ENCODE results near the gene GALNTL6. TPM values are rescaled to one million over a fixed set of nuclear protein-coding genes. Genes with fewer than 3 reads are reported as not detected.
A peak's percentile ranks its signal among the peaks of the same experiment; 100 is the strongest.

Gene GALNTL6
- polyA plus RNA-seq, 1 donor (not counting 4 experiments of a cell fraction or from before 2014, with no cell fraction given) = not detected

DNA sequence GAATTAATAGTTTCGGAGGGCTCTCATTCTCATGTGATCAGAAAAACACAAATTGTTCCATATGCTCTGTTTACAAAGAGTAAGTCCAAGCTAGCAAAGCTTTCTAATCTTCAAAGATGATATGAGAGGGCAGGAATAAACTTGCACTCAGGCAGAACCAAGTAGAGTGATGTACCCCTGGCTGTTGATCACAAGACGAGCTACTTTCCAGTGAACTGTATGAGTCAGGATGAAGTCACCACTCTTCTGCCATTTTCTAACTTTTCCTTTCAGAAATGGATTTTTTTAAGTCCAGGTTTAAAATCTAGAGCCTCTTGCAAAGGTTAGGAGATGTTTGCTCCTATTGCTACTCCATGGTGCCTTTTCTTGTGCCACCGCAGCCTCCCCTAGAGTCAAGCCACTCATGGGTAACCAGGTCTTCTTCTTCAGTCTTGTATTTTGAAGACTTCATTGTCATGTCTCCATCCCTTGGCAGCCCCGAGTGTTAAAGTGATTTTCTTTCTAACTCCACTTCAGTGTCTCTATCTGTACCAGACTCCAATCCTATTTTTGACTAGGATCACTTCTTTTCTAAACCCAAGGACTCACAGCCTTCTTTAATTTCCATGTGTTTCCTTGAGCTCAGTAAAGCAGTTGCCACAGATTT lies 1183.5 kb downstream of the GALNTL6 start:
- no peaks in the 10 kb centered on the region for H3K9me3 ChIP-seq (ENCODE audit: control insufficient read depth, low read depth, low read length)
- no peaks in the 10 kb centered on the region for H3K27me3 ChIP-seq (ENCODE audit: control insufficient read depth, extremely low read depth, insufficient read depth, low read length)
- H3K4me1 ChIP-seq (ENCODE audit: control insufficient read depth, extremely low read depth, insufficient read depth, low read length) = peaks cover 48% of the 10 kb centered on the region
- no peaks in the 10 kb centered on the region for H3K36me3 ChIP-seq (ENCODE audit: control insufficient read depth in 2 of 2, extremely low read depth in 1 of 2, insufficient read depth in 2 of 2, low read length in 2 of 2)
- FAIRE-seq = peak; percentile 94
- H3K9ac ChIP-seq (ENCODE audit: control insufficient read depth, extremely low read depth, insufficient read depth, low read length) = no peak overlapping the region
- H3K79me2 ChIP-seq (ENCODE audit: control insufficient read depth, insufficient read depth, low read length) = no peaks in the 10 kb centered on the region
- dilution Hi-C loops (cut with MboI; ENCODE audit: extremely low pct_ligation_motif_present, low sequenced_read_pairs) = no loop called here
- peak overlapping the region; percentile 93 for H3K27ac ChIP-seq (ENCODE audit: control insufficient read depth, insufficient read depth, low read length)
- peak overlapping the region; percentile 56 for H2AFZ ChIP-seq (ENCODE audit: control insufficient read depth, low read length)
- H4K20me1 ChIP-seq (ENCODE audit: control insufficient read depth, extremely low read depth, insufficient read depth, low read length) = no peaks in the 10 kb centered on the region
- no peak overlapping the region for H3K4me3 ChIP-seq (ENCODE audit: control insufficient read depth in 2 of 3, extremely low read depth in 1 of 3, insufficient read depth in 2 of 3, low read depth in 1 of 3, low read length in 3 of 3)
- no peaks in the 10 kb centered on the region for H3K9me1 ChIP-seq (ENCODE audit: control insufficient read depth, extremely low read depth, insufficient read depth, low read length)
- peak overlapping the region; percentile 11 for H3K4me2 ChIP-seq (ENCODE audit: control insufficient read depth, extremely low read depth, insufficient read depth, low read depth, low read length)
- TF ChIP-seq, protein P1, sequence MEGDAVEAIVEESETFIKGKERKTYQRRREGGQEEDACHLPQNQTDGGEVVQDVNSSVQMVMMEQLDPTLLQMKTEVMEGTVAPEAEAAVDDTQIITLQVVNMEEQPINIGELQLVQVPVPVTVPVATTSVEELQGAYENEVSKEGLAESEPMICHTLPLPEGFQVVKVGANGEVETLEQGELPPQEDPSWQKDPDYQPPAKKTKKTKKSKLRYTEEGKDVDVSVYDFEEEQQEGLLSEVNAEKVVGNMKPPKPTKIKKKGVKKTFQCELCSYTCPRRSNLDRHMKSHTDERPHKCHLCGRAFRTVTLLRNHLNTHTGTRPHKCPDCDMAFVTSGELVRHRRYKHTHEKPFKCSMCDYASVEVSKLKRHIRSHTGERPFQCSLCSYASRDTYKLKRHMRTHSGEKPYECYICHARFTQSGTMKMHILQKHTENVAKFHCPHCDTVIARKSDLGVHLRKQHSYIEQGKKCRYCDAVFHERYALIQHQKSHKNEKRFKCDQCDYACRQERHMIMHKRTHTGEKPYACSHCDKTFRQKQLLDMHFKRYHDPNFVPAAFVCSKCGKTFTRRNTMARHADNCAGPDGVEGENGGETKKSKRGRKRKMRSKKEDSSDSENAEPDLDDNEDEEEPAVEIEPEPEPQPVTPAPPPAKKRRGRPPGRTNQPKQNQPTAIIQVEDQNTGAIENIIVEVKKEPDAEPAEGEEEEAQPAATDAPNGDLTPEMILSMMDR (optimal IDR thresholded peaks at IDR 0.05 in 1 of 3, IDR thresholded peaks at IDR 0.05 in 1 of 3, conservative IDR thresholded peaks at IDR 0.05 in 1 of 3; ENCODE audit: extremely low read depth in 1 of 3, insufficient read depth in 2 of 3, low read length in 3 of 3) = no peak
- TF ChIP-seq EZH2 (IDR thresholded peaks at IDR 0.05; ENCODE audit: low read length) = no peak
- DNase-seq (ENCODE audit: low read depth, low spot score) = peak; percentile 49

DNA sequence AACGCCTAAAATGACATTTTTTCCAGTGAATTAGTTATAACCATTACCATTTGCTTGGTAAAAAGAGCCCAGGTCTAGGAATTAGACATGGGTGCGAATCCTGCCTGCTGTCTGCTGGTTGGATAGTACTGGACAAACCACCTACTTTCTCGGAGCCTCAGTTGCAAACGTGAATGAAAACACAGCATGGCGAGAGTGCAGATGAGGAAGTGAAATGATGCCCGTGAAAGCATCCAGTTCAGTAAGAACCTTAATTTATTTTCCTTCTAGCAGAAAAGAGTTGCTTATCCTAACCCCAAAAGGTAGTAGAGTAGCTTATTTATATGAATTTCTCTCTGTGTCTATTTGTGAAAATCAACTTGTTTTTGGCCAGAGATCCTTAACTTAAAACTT lies 1184.0 kb downstream of the GALNTL6 start:
- H3K4me2 ChIP-seq (ENCODE audit: control insufficient read depth, extremely low read depth, insufficient read depth, low read depth, low read length) = no peak overlapping the region
- FAIRE-seq = peak; percentile 49
- TF ChIP-seq EZH2 (IDR thresholded peaks at IDR 0.05; ENCODE audit: low read length) = no peak
- TF ChIP-seq, protein P1 (optimal IDR thresholded peaks at IDR 0.05 in 1 of 3, IDR thresholded peaks at IDR 0.05 in 1 of 3, conservative IDR thresholded peaks at IDR 0.05 in 1 of 3; ENCODE audit: extremely low read depth in 1 of 3, insufficient read depth in 2 of 3, low read length in 3 of 3) = no peak

More for the DNA sequence above, 1184.0 kb downstream of the GALNTL6 start:
- Histone ChIP-seq H3K27ac (ENCODE audit: control insufficient read depth, insufficient read depth, low read length) (peak overlapping the region; percentile 93), H3K79me2 (ENCODE audit: control insufficient read depth, insufficient read depth, low read length) (no peaks in the 10 kb centered on the region), H3K9me3 (ENCODE audit: control insufficient read depth, low read depth, low read length) (no peaks in the 10 kb centered on the region), H2AFZ (ENCODE audit: control insufficient read depth, low read length) (no peak overlapping the region), H4K20me1 (ENCODE audit: control insufficient read depth, extremely low read depth, insufficient read depth, low read length) (no peaks in the 10 kb centered on the region), H3K4me3 (ENCODE audit: control insufficient read depth in 2 of 3, extremely low read depth in 1 of 3, insufficient read depth in 2 of 3, low read depth in 1 of 3, low read length in 3 of 3) (no peak overlapping the region), H3K36me3 (ENCODE audit: control insufficient read depth in 2 of 2, extremely low read depth in 1 of 2, insufficient read depth in 2 of 2, low read length in 2 of 2) (no peaks in the 10 kb centered on the region), H3K9ac (ENCODE audit: control insufficient read depth, extremely low read depth, insufficient read depth, low read length) (no peak overlapping the region), H3K9me1 (ENCODE audit: control insufficient read depth, extremely low read depth, insufficient read depth, low read length) (no peaks in the 10 kb centered on the region), H3K4me1 (ENCODE audit: control insufficient read depth, extremely low read depth, insufficient read depth, low read length) (peaks cover 52% of the 10 kb centered on the region), H3K27me3 (ENCODE audit: control insufficient read depth, extremely low read depth, insufficient read depth, low read length) (no peaks in the 10 kb centered on the region)
- no peak for DNase-seq (ENCODE audit: low read depth, low spot score)
- dilution Hi-C loops (cut with MboI; ENCODE audit: extremely low pct_ligation_motif_present, low sequenced_read_pairs) = no loop called here

Measured in keratinocyte (primary cell).